IMR-90 (cell line): ENCODE measurements around the gene ASB13.

ENCODE experiments used
- CTCF ChIP-seq: conservative IDR thresholded peaks from 2 replicates; pipeline ENCODE4 v1.5.1; 2012; ENCODE audit warnings: mild to moderate bottlenecking, low read depth, low read length, improper control_type of control experiment
- RFX5 ChIP-seq: IDR thresholded peaks from 2 replicates; pipeline ENCODE4 v1.8.0; 2012; ENCODE audit warnings: low read depth, mild to moderate bottlenecking, low read length, moderate library complexity

- TF ChIP-seq CTCF (no peak), RFX5 (no peak)
These were observed 34.5 kb downstream of the ASB13 start for GRCh38 chr10:5631936-5632335.
